ENCODE results near the gene KIF3C. TPM values are rescaled to one million over a fixed set of nuclear protein-coding genes. Genes with fewer than 3 reads are reported as not detected.
"Not testable (repeated sequence)": the region's sequence is repeated elsewhere in the genome, so short reads cannot be mapped to it uniquely, and the experiment has no call there.

The KIF3C gene
- total RNA-seq, 2 experiments from 2014 or later, result 12.4 to 15.4 TPM

- peaks cover 3% of the 10 kb centered on the region for H3K36me3 Mint-ChIP-seq
- ATAC-seq (no peak), DNase-seq (no peak)
- H3K4me1 Mint-ChIP-seq, result peaks cover 9% of the 10 kb centered on the region
- H3K9me3 Mint-ChIP-seq (ENCODE audit: low read depth), result peaks cover 3% of the 10 kb centered on the region
- H3K27ac Mint-ChIP-seq, result no peak overlapping the region
- H3K4me3 Mint-ChIP-seq, result no peak overlapping the region
- CTCF ChIA-PET, result interaction anchor here (1.2 kb wide), 1 partner anchor 64 kb away, joined by 3 read pairs; no protein-coding TSS in a partner anchor
- no peaks in the 10 kb centered on the region for H3K27me3 Mint-ChIP-seq
Measured at GRCh38 chr2:26010943-26011342, 28.6 kb upstream of the KIF3C start.

GRCh38 chr2:26009567-26009963, 27.3 kb upstream of the KIF3C start:
- ATAC-seq, result no peak
- Mint-ChIP-seq H3K27me3 (no peaks in the 10 kb centered on the region), H3K36me3 (peaks cover 3% of the 10 kb centered on the region), H3K4me3 (no peak overlapping the region), H3K9me3 (ENCODE audit: low read depth) (peaks cover 3% of the 10 kb centered on the region), H3K4me1 (peaks cover 9% of the 10 kb centered on the region), H3K27ac (no peak overlapping the region)
- CTCF ChIA-PET, result interaction anchor here (0.6 kb wide), 1 partner anchor 43 kb away, joined by 3 read pairs; no protein-coding TSS in a partner anchor
- no peak for DNase-seq

- DNase-seq (no peak), ATAC-seq (no peak)
- peaks cover 3% of the 10 kb centered on the region for H3K9me3 Mint-ChIP-seq (ENCODE audit: low read depth)
- peaks cover 3% of the 10 kb centered on the region for H3K36me3 Mint-ChIP-seq
- H3K27me3 Mint-ChIP-seq, result no peaks in the 10 kb centered on the region
- CTCF ChIA-PET, result interaction anchor here (0.6 kb wide), 1 partner anchor 44 kb away, joined by 3 read pairs; no protein-coding TSS in a partner anchor
- H3K4me3 Mint-ChIP-seq, result no peak overlapping the region
- peaks cover 9% of the 10 kb centered on the region for H3K4me1 Mint-ChIP-seq
- no peak overlapping the region for H3K27ac Mint-ChIP-seq
Measured at GRCh38 chr2:26008851-26009566, 26.7 kb upstream of the KIF3C start.

GRCh38 chr2:26008095-26008494, 25.8 kb upstream of the KIF3C start:
- peaks cover 3% of the 10 kb centered on the region for H3K9me3 Mint-ChIP-seq (ENCODE audit: low read depth)
- CTCF ChIA-PET, result interaction anchor here (1.0 kb wide), 1 partner anchor 80 kb away, joined by 3 read pairs; no protein-coding TSS in a partner anchor
- DNase-seq (no peak), ATAC-seq (no peak)
- H3K4me1 Mint-ChIP-seq, result peaks cover 9% of the 10 kb centered on the region
- H3K27ac Mint-ChIP-seq, result no peak overlapping the region
- no peak overlapping the region for H3K4me3 Mint-ChIP-seq
- H3K27me3 Mint-ChIP-seq, result no peaks in the 10 kb centered on the region
- peaks cover 3% of the 10 kb centered on the region for H3K36me3 Mint-ChIP-seq

GRCh38 chr2:26002632-26003310, 20.5 kb upstream of the KIF3C start:
- Mint-ChIP-seq H3K27me3 (peaks cover 1% of the 10 kb centered on the region), H3K27ac (no peak overlapping the region), H3K4me1 (peaks cover 7% of the 10 kb centered on the region), H3K4me3 (no peak overlapping the region), H3K9me3 (ENCODE audit: low read depth) (no peaks in the 10 kb centered on the region), H3K36me3 (no peaks in the 10 kb centered on the region)
- DNase-seq (no peak), ATAC-seq (no peak)
- CTCF ChIA-PET, result no interaction called here

GRCh38 chr2:26001743-26002351, 19.6 kb upstream of the KIF3C start:
- Mint-ChIP-seq H3K4me1 (peaks cover 7% of the 10 kb centered on the region), H3K4me3 (no peak overlapping the region), H3K27ac (no peak overlapping the region), H3K9me3 (ENCODE audit: low read depth) (no peaks in the 10 kb centered on the region), H3K36me3 (no peaks in the 10 kb centered on the region), H3K27me3 (peaks cover 5% of the 10 kb centered on the region)
- CTCF ChIA-PET, result interaction anchor here (1.5 kb wide), 1 partner anchor 144 kb away, joined by 4 read pairs; no protein-coding TSS in a partner anchor
- ATAC-seq, result no peak
- no peak for DNase-seq

- no peak for ATAC-seq
- no peak overlapping the region for H3K4me3 Mint-ChIP-seq
- H3K36me3 Mint-ChIP-seq, result no peaks in the 10 kb centered on the region
- H3K27me3 Mint-ChIP-seq, result peaks cover 5% of the 10 kb centered on the region
- peaks cover 7% of the 10 kb centered on the region for H3K4me1 Mint-ChIP-seq
- H3K27ac Mint-ChIP-seq, result no peak overlapping the region
- no peak for DNase-seq
- CTCF ChIA-PET, result interaction anchor here (1.5 to 1.7 kb wide), 2 partner anchors 9 to 145 kb away, joined by 4 to 5 read pairs; no protein-coding TSS in a partner anchor
- no peaks in the 10 kb centered on the region for H3K9me3 Mint-ChIP-seq (ENCODE audit: low read depth)
Measured at GRCh38 chr2:26000561-26001082, 18.3 kb upstream of the KIF3C start.

- ATAC-seq; H3K36me3 Mint-ChIP-seq; H3K9me3 Mint-ChIP-seq (ENCODE audit: low read depth); H3K27ac Mint-ChIP-seq; H3K4me3 Mint-ChIP-seq; H3K4me1 Mint-ChIP-seq; H3K27me3 Mint-ChIP-seq; DNase-seq: not testable (repeated sequence)
- CTCF ChIA-PET, result interaction anchor here (0.6 to 1.7 kb wide), 4 partner anchors 8 to 524 kb away, joined by 3 to 5 read pairs (median 3); no protein-coding TSS in a partner anchor
Measured at GRCh38 chr2:25999406-25999805, 17.1 kb upstream of the KIF3C start.

GRCh38 chr2:25998816-25999383, 16.6 kb upstream of the KIF3C start:
- not testable (repeated sequence) for H3K4me1 Mint-ChIP-seq; ATAC-seq; H3K4me3 Mint-ChIP-seq; H3K27me3 Mint-ChIP-seq; H3K9me3 Mint-ChIP-seq (ENCODE audit: low read depth); H3K36me3 Mint-ChIP-seq; DNase-seq; H3K27ac Mint-ChIP-seq
- CTCF ChIA-PET, result interaction anchor here (0.6 to 1.4 kb wide), 2 partner anchors 15 to 525 kb away, joined by 3 read pairs; no protein-coding TSS in a partner anchor

GRCh38 chr2:25996844-25997243, 14.5 kb upstream of the KIF3C start:
- ATAC-seq, result no peak
- CTCF ChIA-PET, result no interaction called here
- Mint-ChIP-seq H3K36me3 (no peaks in the 10 kb centered on the region), H3K4me3 (no peak overlapping the region), H3K4me1 (peaks cover 12% of the 10 kb centered on the region), H3K27ac (no peak overlapping the region), H3K9me3 (ENCODE audit: low read depth) (no peaks in the 10 kb centered on the region), H3K27me3 (peaks cover 11% of the 10 kb centered on the region)
- DNase-seq, result no peak

GRCh38 chr2:25994509-25994908, 12.2 kb upstream of the KIF3C start:
- CTCF ChIA-PET, result interaction anchor here (0.8 to 1.3 kb wide), 4 partner anchors 39 to 190 kb away, joined by 3 read pairs; partner anchors contain the start of gene RAB10
- no peaks in the 10 kb centered on the region for H3K9me3 Mint-ChIP-seq (ENCODE audit: low read depth)
- no peak overlapping the region for H3K27ac Mint-ChIP-seq
- peaks cover 11% of the 10 kb centered on the region for H3K27me3 Mint-ChIP-seq
- DNase-seq (no peak), ATAC-seq (no peak)
- H3K36me3 Mint-ChIP-seq, result no peaks in the 10 kb centered on the region
- peaks cover 26% of the 10 kb centered on the region for H3K4me1 Mint-ChIP-seq
- no peak overlapping the region for H3K4me3 Mint-ChIP-seq

- peaks cover 27% of the 10 kb centered on the region for H3K4me1 Mint-ChIP-seq
- no peak overlapping the region for H3K4me3 Mint-ChIP-seq
- H3K9me3 Mint-ChIP-seq (ENCODE audit: low read depth), result no peaks in the 10 kb centered on the region
- peaks cover 11% of the 10 kb centered on the region for H3K27me3 Mint-ChIP-seq
- no peak overlapping the region for H3K27ac Mint-ChIP-seq
- CTCF ChIA-PET, result interaction anchor here (1.9 to 4.9 kb wide), 3 partner anchors 95 to 191 kb away, joined by 12 to 67 read pairs (median 14); no protein-coding TSS in a partner anchor
- no peaks in the 10 kb centered on the region for H3K36me3 Mint-ChIP-seq
- no peak for DNase-seq
- no peak for ATAC-seq
Measured at GRCh38 chr2:25993049-25993448, 10.8 kb upstream of the KIF3C start.

- CTCF ChIA-PET, result interaction anchor here (1.2 to 4.9 kb wide), 4 partner anchors 95 to 192 kb away, joined by 3 to 67 read pairs (median 13); no protein-coding TSS in a partner anchor
- DNase-seq (no peak), ATAC-seq (no peak)
- no peaks in the 10 kb centered on the region for H3K36me3 Mint-ChIP-seq
- peaks cover 8% of the 10 kb centered on the region for H3K27me3 Mint-ChIP-seq
- peaks cover 27% of the 10 kb centered on the region for H3K4me1 Mint-ChIP-seq
- no peaks in the 10 kb centered on the region for H3K9me3 Mint-ChIP-seq (ENCODE audit: low read depth)
- H3K4me3 Mint-ChIP-seq, result no peak overlapping the region
- H3K27ac Mint-ChIP-seq, result no peak overlapping the region
Measured at GRCh38 chr2:25992556-25992955, 10.3 kb upstream of the KIF3C start.
